HCT116 (cell line): Measurements from ENCODE around the gene ZNF319. TPM values are rescaled to one million over a fixed set of nuclear protein-coding genes. Genes with fewer than 3 reads are reported as not detected.

ENCODE experiments used
- ATAC-seq: fragments of 200-7000 bp; cut with Tn5 transposase; 2 replicates; pipeline ENCODE4 v1.9.1; 2020; ENCODE audit warnings: mild to moderate bottlenecking, moderate library complexity
- BruUV-seq: library from RNA; stranded (reverse); fragments of 400-500 nt; replicated peaks from 2 replicates; lab custom pipeline; 2021; lab: Mats Ljungman, UMichigan
- CTCF ChIA-PET: fragments of 300-600 bp; sonication (Branson Sonifier 250); formaldehyde crosslinking; loops from one replicate; lab custom pipeline; 2021; ENCODE audit warnings: antibody characterized with exemption; lab: Charles Lee
- POLR2A ChIA-PET: fragments of 300-600, 350-600 bp; sonication (Branson Sonifier 250); formaldehyde crosslinking; loops from one replicate; lab custom pipeline; 2021; ENCODE audit warnings: antibody characterized with exemption; lab: Charles Lee
- RAD21 ChIA-PET, 2 experiments: fragments of 300-600 bp; sonication (Branson Sonifier 250); formaldehyde crosslinking; loops; one replicate each; lab custom pipeline; 2023; ENCODE audit warnings: low total read pairs in 2 of 2; ENCODE audit not compliant: uncharacterized antibody in 2 of 2, unreplicated experiment in 2 of 2, low non-redundant PET in 1 of 2; lab: Charles Lee
- DNase-seq: peaks from one replicate; pipeline ENCODE4 v3.0.0-alpha.2; 2010; ENCODE audit warnings: low read depth, low spot score
- H2AFZ ChIP-seq: fragments of 200-600 bp; shearing (Covaris generic), sonication (generic); 2 replicates; pipeline ENCODE4 v1.6.1; 2017; ENCODE audit warnings: low read depth, mixed run types, mixed read lengths, antibody characterized with exemption, low read length; ENCODE audit not compliant: poor library complexity, severe bottlenecking
- H3K27ac ChIP-seq: 2 replicates; pipeline ENCODE4 v1.5.1; 2012; ENCODE audit warnings: low read depth, low read length
- H3K27me3 ChIP-seq: fragments of 200-600 bp; sonication (generic); 2 replicates; pipeline ENCODE4 v1.6.1; 2016; ENCODE audit warnings: mixed run types, low read length, mixed read lengths; ENCODE audit not compliant: insufficient read depth
- H3K36me3 ChIP-seq, 2 experiments: fragments of 200-500 bp in 1 of 2; fragments of 200-600 bp in 1 of 2; sonication (Bioruptor generic) in 1 of 2; sonication (generic) in 1 of 2; 2 replicates each; pipeline versions ENCODE4 v1.5.1 to v1.6.1; 2014 to 2016; ENCODE audit warnings: low read length in 2 of 2, inconsistent platforms in 1 of 2, mixed read lengths in 1 of 2, mixed run types in 1 of 2; ENCODE audit not compliant: insufficient read depth in 2 of 2, control insufficient read depth in 1 of 2
- H3K4me1 ChIP-seq, 2 experiments: fragments of 200-600 bp in 1 of 2; sonication (generic) in 1 of 2; 2 replicates each; pipeline versions ENCODE4 v1.5.1 to v1.6.1; 2012 to 2017; ENCODE audit warnings: low read length in 2 of 2, inconsistent platforms in 1 of 2, mild to moderate bottlenecking in 1 of 2, mixed read lengths in 1 of 2, mixed run types in 1 of 2, moderate library complexity in 1 of 2; ENCODE audit not compliant: insufficient read depth in 2 of 2, control insufficient read depth in 1 of 2
- H3K4me2 ChIP-seq: fragments of 200-600 bp; sonication (generic); 2 replicates; pipeline ENCODE4 v1.6.1; 2017; ENCODE audit warnings: mixed run types, low read length, mixed read lengths
- H3K4me3 ChIP-seq, 2 experiments: fragments of 200-600 bp in 1 of 2; sonication (generic) in 1 of 2; replicated peaks in 1 of 2; 2 replicates each; pipeline ENCODE4 v1.5.1; 2011 to 2016; ENCODE audit warnings: low read length in 2 of 2, control low read depth in 1 of 2, low read depth in 1 of 2, mild to moderate bottlenecking in 1 of 2, mixed read lengths in 1 of 2, mixed run types in 1 of 2
- H3K79me2 ChIP-seq: fragments of 200-600 bp; sonication (generic); 2 replicates; pipeline ENCODE4 v1.6.1; 2017; ENCODE audit warnings: mild to moderate bottlenecking, mixed run types, low read length, moderate library complexity, mixed read lengths; ENCODE audit not compliant: insufficient read depth
- H3K9ac ChIP-seq: fragments of 200-600 bp; sonication (generic); 2 replicates; pipeline ENCODE4 v1.6.1; 2016; ENCODE audit warnings: low read length, mixed read lengths
- H3K9me2 ChIP-seq: fragments of 200-600 bp; sonication (generic), shearing (Covaris generic); 2 replicates; pipeline ENCODE4 v1.6.1; 2017; ENCODE audit warnings: mixed run types, mild to moderate bottlenecking, moderate library complexity; ENCODE audit not compliant: insufficient read depth
- H3K9me3 ChIP-seq, 2 experiments: fragments of 200-500 bp in 1 of 2; fragments of 200-600 bp in 1 of 2; sonication (Bioruptor generic) in 1 of 2; sonication (generic) in 1 of 2; 2 replicates each; pipeline ENCODE4 v1.6.1; 2014 to 2017; ENCODE audit warnings: low read length in 2 of 2, mixed read lengths in 2 of 2, inconsistent platforms in 1 of 2, low read depth in 1 of 2, mild to moderate bottlenecking in 1 of 2, mixed run types in 1 of 2, moderate library complexity in 1 of 2; ENCODE audit not compliant: control insufficient read depth in 1 of 2, insufficient read depth in 1 of 2
- H4K20me1 ChIP-seq: fragments of 200-600 bp; sonication (generic), shearing (Covaris generic); 2 replicates; pipeline ENCODE4 v1.6.1; 2017; ENCODE audit warnings: mixed run types, mild to moderate bottlenecking, moderate library complexity; ENCODE audit not compliant: insufficient read depth
- CEBPB ChIP-seq: IDR thresholded peaks from 2 replicates; pipeline ENCODE4 v1.6.1; 2012; ENCODE audit warnings: low read depth
- ELF1 ChIP-seq: IDR thresholded peaks from 2 replicates; pipeline ENCODE4 v1.6.1; 2012; ENCODE audit warnings: low read depth, borderline replicate concordance
- EZH2 ChIP-seq: fragments of 200-600 bp; sonication (generic); IDR thresholded peaks from 2 replicates; pipeline ENCODE4 v1.6.1; 2017; ENCODE audit warnings: antibody characterized with exemption, mixed run types
- EZH2phosphoT487 ChIP-seq: fragments of 200-600 bp; IDR thresholded peaks from 2 replicates; pipeline ENCODE4 v1.6.1; 2018; ENCODE audit warnings: antibody characterized with exemption, borderline replicate concordance
- FOSL1 ChIP-seq: IDR thresholded peaks from 2 replicates; pipeline ENCODE4 v1.6.1; 2012; ENCODE audit warnings: low read depth
- JUND ChIP-seq: IDR thresholded peaks from 2 replicates; pipeline ENCODE4 v1.6.1; 2012
- POLR2A ChIP-seq: IDR thresholded peaks from 2 replicates; pipeline ENCODE4 v1.7.0; 2011; ENCODE audit warnings: borderline replicate concordance; ENCODE audit not compliant: insufficient read depth, insufficient read length; ENCODE audit errors: extremely low read depth
- RAD21 ChIP-seq: IDR thresholded peaks from 2 replicates; pipeline ENCODE4 v1.6.1; 2012; ENCODE audit warnings: low read depth, mild to moderate bottlenecking
- SIN3A ChIP-seq: IDR thresholded peaks from 2 replicates; pipeline ENCODE4 v1.6.1; 2012; ENCODE audit warnings: low read depth
- SRF ChIP-seq: IDR thresholded peaks from 2 replicates; pipeline ENCODE4 v1.6.1; 2012; ENCODE audit warnings: low read depth
- TCF7L2 ChIP-seq: IDR thresholded peaks from 2 replicates; pipeline ENCODE4 v1.7.0; 2011; ENCODE audit warnings: borderline replicate concordance, inconsistent platforms; ENCODE audit not compliant: insufficient read depth, insufficient read length; ENCODE audit errors: extremely low read depth
- YY1 ChIP-seq: IDR thresholded peaks from 2 replicates; pipeline ENCODE4 v1.6.1; 2011; ENCODE audit warnings: low read length, low read depth, moderate library complexity, mild to moderate bottlenecking; ENCODE audit not compliant: insufficient replicate concordance; ENCODE audit errors: extremely low read depth
- ZFX ChIP-seq: fragments of 450-650 bp; IDR thresholded peaks from 2 replicates; pipeline ENCODE4 v1.6.1; 2017
- intact Hi-C: fragments of 100-400 bp; cut with micrococcal nuclease; formaldehyde crosslinking; loops from 2 replicates; pipeline ENCODE4 v1.10.0; 2022
- total RNA-seq: library from RNA; stranded (reverse); gene quantifications from one replicate; pipeline ENCODE4 v1.2.1, GENCODE V29; 2021; ENCODE audit not compliant: unreplicated experiment
- TF ChIP-seq, protein P1 (sequence below): IDR thresholded peaks from 2 replicates; pipeline ENCODE4 v1.6.1; 2012
- TF ChIP-seq, protein P2 (sequence below), 3 experiments: fragments of 200-600 bp in 1 of 3; sonication (generic) in 1 of 3; IDR thresholded peaks in 2 of 3; conservative IDR thresholded peaks in 1 of 3; 2 replicates each; pipeline ENCODE4 v1.5.1; 2012 to 2017; ENCODE audit warnings: low read depth in 2 of 3, low read length in 2 of 3, antibody characterized with exemption in 1 of 3, borderline replicate concordance in 1 of 3, control low read depth in 1 of 3, mild to moderate bottlenecking in 1 of 3, mixed read lengths in 1 of 3, mixed run types in 1 of 3, moderate library complexity in 1 of 3; ENCODE audit not compliant: insufficient read depth in 1 of 3
- TF ChIP-seq, protein P3 (sequence below): IDR thresholded peaks from 2 replicates; pipeline ENCODE4 v1.6.1; 2012; ENCODE audit warnings: low read depth
- TF ChIP-seq, protein P4 (sequence below): IDR thresholded peaks from 2 replicates; pipeline ENCODE4 v1.6.1; 2011; ENCODE audit warnings: mild to moderate bottlenecking, low read length, moderate library complexity; ENCODE audit not compliant: insufficient replicate concordance; ENCODE audit errors: extremely low read depth
- TF ChIP-seq, protein P5 (sequence below): IDR thresholded peaks from 2 replicates; pipeline ENCODE4 v1.6.1; 2012

Gene ZNF319
- total RNA-seq, 1 experiment from 2014 or later: 7.1 TPM

GRCh38 chr16:57966986-57967385, 33.5 kb downstream of the ZNF319 start:
- Histone ChIP-seq H3K36me3 (no peaks in the 10 kb centered on the region), H3K79me2 (no peaks in the 10 kb centered on the region), H3K27ac (no peak overlapping the region), H2AFZ (no peak overlapping the region), H3K9ac (no peak overlapping the region), H3K27me3 (no peaks in the 10 kb centered on the region), H4K20me1 (no peaks in the 10 kb centered on the region), H3K4me3 (no peak overlapping the region), H3K9me3 (no peaks in the 10 kb centered on the region), H3K9me2 (no peaks in the 10 kb centered on the region), H3K4me1 (no peaks in the 10 kb centered on the region), H3K4me2 (no peak overlapping the region)
- intact Hi-C loops: no loop called here
- ChIA-PET RAD21 (no interaction called here), POLR2A (no interaction called here), CTCF (no interaction called here)
- TF ChIP-seq, protein P1, sequence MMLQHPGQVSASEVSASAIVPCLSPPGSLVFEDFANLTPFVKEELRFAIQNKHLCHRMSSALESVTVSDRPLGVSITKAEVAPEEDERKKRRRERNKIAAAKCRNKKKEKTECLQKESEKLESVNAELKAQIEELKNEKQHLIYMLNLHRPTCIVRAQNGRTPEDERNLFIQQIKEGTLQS: no peak
- TF ChIP-seq JUND (no peak), RAD21 (no peak), ZFX (no peak), POLR2A (no peak), SIN3A (no peak), ELF1 (no peak), SRF (no peak), TCF7L2 (no peak), FOSL1 (no peak), EZH2phosphoT487 (no peak), EZH2 (no peak), CEBPB (no peak), YY1 (no peak)
- TF ChIP-seq, protein P2, sequence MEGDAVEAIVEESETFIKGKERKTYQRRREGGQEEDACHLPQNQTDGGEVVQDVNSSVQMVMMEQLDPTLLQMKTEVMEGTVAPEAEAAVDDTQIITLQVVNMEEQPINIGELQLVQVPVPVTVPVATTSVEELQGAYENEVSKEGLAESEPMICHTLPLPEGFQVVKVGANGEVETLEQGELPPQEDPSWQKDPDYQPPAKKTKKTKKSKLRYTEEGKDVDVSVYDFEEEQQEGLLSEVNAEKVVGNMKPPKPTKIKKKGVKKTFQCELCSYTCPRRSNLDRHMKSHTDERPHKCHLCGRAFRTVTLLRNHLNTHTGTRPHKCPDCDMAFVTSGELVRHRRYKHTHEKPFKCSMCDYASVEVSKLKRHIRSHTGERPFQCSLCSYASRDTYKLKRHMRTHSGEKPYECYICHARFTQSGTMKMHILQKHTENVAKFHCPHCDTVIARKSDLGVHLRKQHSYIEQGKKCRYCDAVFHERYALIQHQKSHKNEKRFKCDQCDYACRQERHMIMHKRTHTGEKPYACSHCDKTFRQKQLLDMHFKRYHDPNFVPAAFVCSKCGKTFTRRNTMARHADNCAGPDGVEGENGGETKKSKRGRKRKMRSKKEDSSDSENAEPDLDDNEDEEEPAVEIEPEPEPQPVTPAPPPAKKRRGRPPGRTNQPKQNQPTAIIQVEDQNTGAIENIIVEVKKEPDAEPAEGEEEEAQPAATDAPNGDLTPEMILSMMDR (IDR thresholded peaks at IDR 0.05 in 2 of 3, conservative IDR thresholded peaks at IDR 0.05 in 1 of 3; ENCODE audit: borderline replicate concordance in 1 of 3, insufficient read depth in 1 of 3, low read depth in 2 of 3, low read length in 2 of 3): no peak
- TF ChIP-seq, protein P3, sequence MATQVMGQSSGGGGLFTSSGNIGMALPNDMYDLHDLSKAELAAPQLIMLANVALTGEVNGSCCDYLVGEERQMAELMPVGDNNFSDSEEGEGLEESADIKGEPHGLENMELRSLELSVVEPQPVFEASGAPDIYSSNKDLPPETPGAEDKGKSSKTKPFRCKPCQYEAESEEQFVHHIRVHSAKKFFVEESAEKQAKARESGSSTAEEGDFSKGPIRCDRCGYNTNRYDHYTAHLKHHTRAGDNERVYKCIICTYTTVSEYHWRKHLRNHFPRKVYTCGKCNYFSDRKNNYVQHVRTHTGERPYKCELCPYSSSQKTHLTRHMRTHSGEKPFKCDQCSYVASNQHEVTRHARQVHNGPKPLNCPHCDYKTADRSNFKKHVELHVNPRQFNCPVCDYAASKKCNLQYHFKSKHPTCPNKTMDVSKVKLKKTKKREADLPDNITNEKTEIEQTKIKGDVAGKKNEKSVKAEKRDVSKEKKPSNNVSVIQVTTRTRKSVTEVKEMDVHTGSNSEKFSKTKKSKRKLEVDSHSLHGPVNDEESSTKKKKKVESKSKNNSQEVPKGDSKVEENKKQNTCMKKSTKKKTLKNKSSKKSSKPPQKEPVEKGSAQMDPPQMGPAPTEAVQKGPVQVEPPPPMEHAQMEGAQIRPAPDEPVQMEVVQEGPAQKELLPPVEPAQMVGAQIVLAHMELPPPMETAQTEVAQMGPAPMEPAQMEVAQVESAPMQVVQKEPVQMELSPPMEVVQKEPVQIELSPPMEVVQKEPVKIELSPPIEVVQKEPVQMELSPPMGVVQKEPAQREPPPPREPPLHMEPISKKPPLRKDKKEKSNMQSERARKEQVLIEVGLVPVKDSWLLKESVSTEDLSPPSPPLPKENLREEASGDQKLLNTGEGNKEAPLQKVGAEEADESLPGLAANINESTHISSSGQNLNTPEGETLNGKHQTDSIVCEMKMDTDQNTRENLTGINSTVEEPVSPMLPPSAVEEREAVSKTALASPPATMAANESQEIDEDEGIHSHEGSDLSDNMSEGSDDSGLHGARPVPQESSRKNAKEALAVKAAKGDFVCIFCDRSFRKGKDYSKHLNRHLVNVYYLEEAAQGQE: no peak
- TF ChIP-seq, protein P4, sequence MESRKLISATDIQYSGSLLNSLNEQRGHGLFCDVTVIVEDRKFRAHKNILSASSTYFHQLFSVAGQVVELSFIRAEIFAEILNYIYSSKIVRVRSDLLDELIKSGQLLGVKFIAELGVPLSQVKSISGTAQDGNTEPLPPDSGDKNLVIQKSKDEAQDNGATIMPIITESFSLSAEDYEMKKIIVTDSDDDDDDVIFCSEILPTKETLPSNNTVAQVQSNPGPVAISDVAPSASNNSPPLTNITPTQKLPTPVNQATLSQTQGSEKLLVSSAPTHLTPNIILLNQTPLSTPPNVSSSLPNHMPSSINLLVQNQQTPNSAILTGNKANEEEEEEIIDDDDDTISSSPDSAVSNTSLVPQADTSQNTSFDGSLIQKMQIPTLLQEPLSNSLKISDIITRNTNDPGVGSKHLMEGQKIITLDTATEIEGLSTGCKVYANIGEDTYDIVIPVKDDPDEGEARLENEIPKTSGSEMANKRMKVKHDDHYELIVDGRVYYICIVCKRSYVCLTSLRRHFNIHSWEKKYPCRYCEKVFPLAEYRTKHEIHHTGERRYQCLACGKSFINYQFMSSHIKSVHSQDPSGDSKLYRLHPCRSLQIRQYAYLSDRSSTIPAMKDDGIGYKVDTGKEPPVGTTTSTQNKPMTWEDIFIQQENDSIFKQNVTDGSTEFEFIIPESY: no peak
- TF ChIP-seq, protein P5, sequence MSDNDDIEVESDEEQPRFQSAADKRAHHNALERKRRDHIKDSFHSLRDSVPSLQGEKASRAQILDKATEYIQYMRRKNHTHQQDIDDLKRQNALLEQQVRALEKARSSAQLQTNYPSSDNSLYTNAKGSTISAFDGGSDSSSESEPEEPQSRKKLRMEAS: no peak
- BruUV-seq: no TSS peak
- DNase-seq: no peak
- no peak for ATAC-seq
